ENCODE measurements around the gene IL12RB2. TPM values are rescaled to one million over a fixed set of nuclear protein-coding genes. Genes with fewer than 3 reads are reported as not detected.

IL12RB2 gene, protein sequence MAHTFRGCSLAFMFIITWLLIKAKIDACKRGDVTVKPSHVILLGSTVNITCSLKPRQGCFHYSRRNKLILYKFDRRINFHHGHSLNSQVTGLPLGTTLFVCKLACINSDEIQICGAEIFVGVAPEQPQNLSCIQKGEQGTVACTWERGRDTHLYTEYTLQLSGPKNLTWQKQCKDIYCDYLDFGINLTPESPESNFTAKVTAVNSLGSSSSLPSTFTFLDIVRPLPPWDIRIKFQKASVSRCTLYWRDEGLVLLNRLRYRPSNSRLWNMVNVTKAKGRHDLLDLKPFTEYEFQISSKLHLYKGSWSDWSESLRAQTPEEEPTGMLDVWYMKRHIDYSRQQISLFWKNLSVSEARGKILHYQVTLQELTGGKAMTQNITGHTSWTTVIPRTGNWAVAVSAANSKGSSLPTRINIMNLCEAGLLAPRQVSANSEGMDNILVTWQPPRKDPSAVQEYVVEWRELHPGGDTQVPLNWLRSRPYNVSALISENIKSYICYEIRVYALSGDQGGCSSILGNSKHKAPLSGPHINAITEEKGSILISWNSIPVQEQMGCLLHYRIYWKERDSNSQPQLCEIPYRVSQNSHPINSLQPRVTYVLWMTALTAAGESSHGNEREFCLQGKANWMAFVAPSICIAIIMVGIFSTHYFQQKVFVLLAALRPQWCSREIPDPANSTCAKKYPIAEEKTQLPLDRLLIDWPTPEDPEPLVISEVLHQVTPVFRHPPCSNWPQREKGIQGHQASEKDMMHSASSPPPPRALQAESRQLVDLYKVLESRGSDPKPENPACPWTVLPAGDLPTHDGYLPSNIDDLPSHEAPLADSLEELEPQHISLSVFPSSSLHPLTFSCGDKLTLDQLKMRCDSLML
- total RNA-seq: 10 to 100 TPM; 75.9 to 87.4 (median 81.2) TPM

DNA sequence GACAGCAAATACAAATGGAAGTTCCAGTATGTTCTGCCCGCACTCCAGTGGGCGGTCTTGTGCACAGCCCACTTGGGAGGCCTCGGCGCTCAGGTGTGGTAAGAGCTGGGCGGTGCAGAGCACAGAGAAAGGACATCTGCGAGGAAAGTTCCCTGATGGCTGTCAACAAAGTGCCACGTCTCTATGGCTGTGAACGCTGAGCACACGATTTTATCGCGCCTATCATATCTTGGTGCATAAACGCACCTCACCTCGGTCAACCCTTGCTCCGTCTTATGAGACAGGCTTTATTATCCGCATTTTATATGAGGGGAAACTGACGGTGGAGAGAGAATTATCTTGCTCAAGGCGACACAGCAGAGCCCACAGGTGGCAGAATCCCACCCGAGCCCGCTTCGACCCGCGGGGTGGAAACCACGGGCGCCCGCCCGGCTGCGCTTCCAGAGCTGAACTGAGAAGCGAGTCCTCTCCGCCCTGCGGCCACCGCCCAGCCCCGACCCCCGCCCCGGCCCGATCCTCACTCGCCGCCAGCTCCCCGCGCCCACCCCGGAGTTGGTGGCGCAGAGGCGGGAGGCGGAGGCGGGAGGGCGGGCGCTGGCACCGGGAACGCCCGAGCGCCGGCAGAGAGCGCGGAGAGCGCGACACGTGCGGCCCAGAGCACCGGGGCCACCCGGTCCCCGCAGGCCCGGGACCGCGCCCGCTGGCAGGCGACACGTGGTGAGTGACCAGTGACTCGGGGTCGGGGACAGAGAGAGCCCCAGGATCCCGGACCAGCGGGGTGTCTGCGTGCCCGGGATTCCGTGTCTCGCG is at the start of gene IL12RB2:
IL12RB2 (plus strand) TSS at position 623 of the 810 bp plus-strand sequence. CDS start 12,496 bp downstream, outside the sequence.
- H3K36me3 Mint-ChIP-seq (ENCODE audit: insufficient read depth): peaks cover 18% of the 10 kb centered on the region
- DNase-seq (peak; percentile 18), ATAC-seq (peak; percentile 81 to 86)
- H3K4me1 Mint-ChIP-seq (ENCODE audit: low read depth): peaks cover 28% of the 10 kb centered on the region
- H3K27me3 Mint-ChIP-seq (ENCODE audit: low read depth): peaks cover 12% of the 10 kb centered on the region
- H3K4me3 Mint-ChIP-seq: peak within 1 kb of the TSS; percentile 95
- H3K9me3 Mint-ChIP-seq: no peaks in the 10 kb centered on the region

GRCh38 chr1:67261680-67262079 is 46.0 kb upstream of the IL12RB2 start:
- ATAC-seq: peak; percentile 73 to 78
- Mint-ChIP-seq H3K4me1 (ENCODE audit: low read depth) (peaks cover 25% of the 10 kb centered on the region), H3K27me3 (ENCODE audit: low read depth) (no peaks in the 10 kb centered on the region), H3K36me3 (ENCODE audit: insufficient read depth) (peaks cover 2% of the 10 kb centered on the region), H3K9me3 (no peaks in the 10 kb centered on the region), H3K4me3 (no peak overlapping the region)
- peak; percentile 19 for DNase-seq

GRCh38 chr1:67262735-67263134 is 44.9 kb upstream of the IL12RB2 start:
- no peak for DNase-seq
- Mint-ChIP-seq H3K4me1 (ENCODE audit: low read depth) (peaks cover 25% of the 10 kb centered on the region), H3K36me3 (ENCODE audit: insufficient read depth) (peaks cover 2% of the 10 kb centered on the region), H3K9me3 (no peaks in the 10 kb centered on the region), H3K4me3 (no peak overlapping the region), H3K27me3 (ENCODE audit: low read depth) (no peaks in the 10 kb centered on the region)
- no peak for ATAC-seq

DNA sequence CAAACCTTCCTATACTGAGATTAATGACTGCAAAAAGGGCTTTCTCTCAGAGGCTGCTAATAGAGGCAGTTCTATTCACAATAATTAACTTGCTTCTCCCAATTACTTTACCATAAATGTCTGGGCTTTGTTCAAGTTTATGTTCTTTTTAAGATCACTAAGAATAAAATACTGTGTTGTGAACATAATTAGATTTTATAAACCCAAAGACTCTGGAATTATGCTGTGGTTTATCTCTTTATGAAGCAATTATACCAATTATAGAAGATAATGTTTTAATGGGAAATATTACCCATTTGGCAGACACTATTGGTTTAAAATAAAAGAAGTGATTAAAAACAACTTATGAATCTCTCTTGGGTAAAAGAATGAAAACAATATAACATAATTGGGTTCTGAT is 43.5 kb upstream of the IL12RB2 start:
- no peak for ATAC-seq
- Mint-ChIP-seq H3K36me3 (ENCODE audit: insufficient read depth) (peaks cover 2% of the 10 kb centered on the region), H3K9me3 (no peaks in the 10 kb centered on the region), H3K4me1 (ENCODE audit: low read depth) (peaks cover 25% of the 10 kb centered on the region), H3K4me3 (no peak overlapping the region), H3K27me3 (ENCODE audit: low read depth) (no peaks in the 10 kb centered on the region)
- DNase-seq: no peak

DNA sequence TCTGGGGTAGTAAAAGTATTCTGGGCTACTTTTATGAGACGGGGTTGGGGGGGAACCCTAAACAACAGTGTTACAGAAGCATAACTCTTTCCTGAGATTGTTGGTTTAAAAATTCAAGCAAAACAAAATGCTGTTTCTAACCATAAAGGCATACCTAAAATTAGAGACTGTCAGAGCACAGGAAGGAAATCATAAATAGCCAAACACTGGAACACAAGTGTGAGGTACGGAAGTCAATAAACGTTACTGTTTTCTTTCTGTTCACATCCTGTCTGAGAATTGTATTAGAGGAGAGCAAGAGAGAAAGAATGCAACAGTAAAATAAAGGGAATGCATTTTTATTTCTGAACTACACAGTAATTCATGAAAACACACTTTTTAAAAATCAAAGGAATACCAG is 42.8 kb upstream of the IL12RB2 start:
- Mint-ChIP-seq H3K9me3 (no peaks in the 10 kb centered on the region), H3K36me3 (ENCODE audit: insufficient read depth) (peaks cover 2% of the 10 kb centered on the region), H3K4me3 (peak overlapping the region; percentile 31), H3K4me1 (ENCODE audit: low read depth) (peaks cover 25% of the 10 kb centered on the region), H3K27me3 (ENCODE audit: low read depth) (no peaks in the 10 kb centered on the region)
- ATAC-seq (no peak), DNase-seq (no peak)

DNA sequence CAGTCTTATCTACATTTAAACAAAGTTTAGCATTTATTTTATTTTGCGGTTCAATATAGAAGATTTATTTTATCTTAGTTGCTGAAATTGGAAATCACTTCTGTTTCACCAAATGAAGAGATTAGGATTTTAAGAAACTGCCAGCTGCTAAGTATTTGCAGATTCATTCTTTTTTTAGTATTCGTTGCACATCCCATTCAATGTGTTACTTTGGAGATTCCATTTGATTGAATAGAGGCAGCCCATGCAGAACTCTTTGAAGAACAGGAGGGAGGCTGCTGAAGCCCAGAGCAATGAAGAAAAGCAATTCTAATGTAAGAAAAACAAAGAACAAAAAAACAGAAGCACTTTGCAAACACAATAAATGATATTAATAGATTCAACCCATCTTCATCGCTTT is 38.6 kb upstream of the IL12RB2 start:
- H3K4me1 Mint-ChIP-seq (ENCODE audit: low read depth): peaks cover 25% of the 10 kb centered on the region
- no peaks in the 10 kb centered on the region for H3K27me3 Mint-ChIP-seq (ENCODE audit: low read depth)
- H3K9me3 Mint-ChIP-seq: peaks cover 10% of the 10 kb centered on the region
- H3K4me3 Mint-ChIP-seq: no peak overlapping the region
- H3K36me3 Mint-ChIP-seq (ENCODE audit: insufficient read depth): peaks cover 9% of the 10 kb centered on the region
- ATAC-seq (no peak), DNase-seq (no peak)

- no peaks in the 10 kb centered on the region for H3K27me3 Mint-ChIP-seq (ENCODE audit: low read depth)
- ATAC-seq (peak in 1 of 2 donors; percentile 3), DNase-seq (no peak)
- H3K4me1 Mint-ChIP-seq (ENCODE audit: low read depth): peaks cover 28% of the 10 kb centered on the region
- peaks cover 9% of the 10 kb centered on the region for H3K36me3 Mint-ChIP-seq (ENCODE audit: insufficient read depth)
- H3K4me3 Mint-ChIP-seq: no peak overlapping the region
- peaks cover 10% of the 10 kb centered on the region for H3K9me3 Mint-ChIP-seq
Measured at GRCh38 chr1:67270541-67270940, 37.1 kb upstream of the IL12RB2 start.

GRCh38 chr1:67273591-67273990 is 34.1 kb upstream of the IL12RB2 start:
- H3K36me3 Mint-ChIP-seq (ENCODE audit: insufficient read depth): peaks cover 12% of the 10 kb centered on the region
- peaks cover 10% of the 10 kb centered on the region for H3K9me3 Mint-ChIP-seq
- ATAC-seq: no peak
- H3K27me3 Mint-ChIP-seq (ENCODE audit: low read depth): no peaks in the 10 kb centered on the region
- H3K4me1 Mint-ChIP-seq (ENCODE audit: low read depth): peaks cover 31% of the 10 kb centered on the region
- H3K4me3 Mint-ChIP-seq: no peak overlapping the region
- DNase-seq: no peak

DNA sequence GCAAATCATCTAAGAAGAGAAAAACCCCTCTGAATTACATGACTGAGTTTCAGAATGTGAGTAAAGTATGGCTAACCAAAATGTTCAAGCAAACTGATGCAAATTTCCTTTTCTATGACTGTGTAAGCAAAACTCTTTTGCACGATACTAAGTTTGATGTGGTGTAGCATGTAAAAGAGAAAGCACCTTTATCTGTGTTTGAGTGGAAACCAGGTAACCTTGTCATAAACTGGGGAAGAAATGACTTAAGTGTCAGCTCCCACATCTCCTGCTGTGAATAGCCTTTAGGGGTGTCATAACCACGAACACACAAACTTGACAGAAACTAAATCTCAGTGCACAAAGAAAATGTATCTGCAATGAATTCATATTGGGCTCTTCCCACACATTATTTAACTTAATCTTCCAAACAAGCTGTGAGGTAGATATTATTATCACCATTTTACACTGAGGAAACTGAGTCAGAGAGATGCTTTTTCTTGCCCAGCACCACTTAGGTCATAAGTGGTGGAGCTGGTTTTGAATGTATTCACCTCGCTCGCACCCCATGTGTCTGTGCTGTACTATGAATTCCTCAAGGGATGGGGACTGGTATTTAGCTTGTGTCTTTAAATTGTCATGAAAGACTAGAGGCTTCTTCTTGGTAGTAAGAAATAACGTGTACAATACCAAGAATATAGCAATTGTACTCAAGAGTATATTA is 32.9 kb upstream of the IL12RB2 start:
- Mint-ChIP-seq H3K27me3 (ENCODE audit: low read depth) (no peaks in the 10 kb centered on the region), H3K4me1 (ENCODE audit: low read depth) (peaks cover 31% of the 10 kb centered on the region), H3K36me3 (ENCODE audit: insufficient read depth) (peaks cover 12% of the 10 kb centered on the region), H3K4me3 (no peak overlapping the region), H3K9me3 (peaks cover 10% of the 10 kb centered on the region)
- peak; percentile 93 to 96 for ATAC-seq
- DNase-seq: no peak

- ATAC-seq: no peak
- H3K4me3 Mint-ChIP-seq: no peak overlapping the region
- H3K36me3 Mint-ChIP-seq (ENCODE audit: insufficient read depth): peaks cover 2% of the 10 kb centered on the region
- H3K9me3 Mint-ChIP-seq: no peaks in the 10 kb centered on the region
- H3K27me3 Mint-ChIP-seq (ENCODE audit: low read depth): no peaks in the 10 kb centered on the region
- DNase-seq: no peak
- peaks cover 6% of the 10 kb centered on the region for H3K4me1 Mint-ChIP-seq (ENCODE audit: low read depth)
Measured at GRCh38 chr1:67280696-67281095, 27.0 kb upstream of the IL12RB2 start.

DNA sequence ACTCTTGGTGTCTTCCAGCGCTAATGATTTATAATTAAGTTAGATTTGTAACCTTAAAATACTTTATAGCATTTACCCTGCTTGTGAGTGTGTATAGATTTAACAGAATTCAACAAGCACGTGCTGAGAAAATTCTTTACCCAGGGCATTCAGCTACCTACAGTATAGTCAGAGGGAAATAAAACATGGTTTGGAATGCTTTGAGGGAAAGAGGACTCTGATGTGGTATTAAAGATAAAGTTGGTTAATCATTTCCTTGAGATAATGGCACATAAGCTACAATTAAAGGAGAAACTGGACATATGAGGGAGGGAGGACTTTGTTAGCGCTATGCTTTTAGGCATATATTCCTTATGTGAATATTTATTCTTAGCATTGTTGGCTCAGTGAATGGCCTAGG is 26.4 kb upstream of the IL12RB2 start:
- Mint-ChIP-seq H3K4me1 (ENCODE audit: low read depth) (peaks cover 10% of the 10 kb centered on the region), H3K9me3 (no peaks in the 10 kb centered on the region), H3K27me3 (ENCODE audit: low read depth) (no peaks in the 10 kb centered on the region), H3K4me3 (no peak overlapping the region), H3K36me3 (ENCODE audit: insufficient read depth) (no peaks in the 10 kb centered on the region)
- DNase-seq: no peak
- no peak for ATAC-seq

- Mint-ChIP-seq H3K4me1 (ENCODE audit: low read depth) (peaks cover 17% of the 10 kb centered on the region), H3K4me3 (no peak overlapping the region), H3K9me3 (no peaks in the 10 kb centered on the region), H3K36me3 (ENCODE audit: insufficient read depth) (no peaks in the 10 kb centered on the region), H3K27me3 (ENCODE audit: low read depth) (no peaks in the 10 kb centered on the region)
- peak; percentile 92 to 97 for ATAC-seq
- DNase-seq: no peak
Measured at GRCh38 chr1:67285780-67286488, 21.7 kb upstream of the IL12RB2 start.

- H3K9me3 Mint-ChIP-seq: peaks cover under 1% of the 10 kb centered on the region
- H3K36me3 Mint-ChIP-seq (ENCODE audit: insufficient read depth): no peaks in the 10 kb centered on the region
- ATAC-seq (no peak), DNase-seq (no peak)
- no peak overlapping the region for H3K4me3 Mint-ChIP-seq
- H3K4me1 Mint-ChIP-seq (ENCODE audit: low read depth): peaks cover 21% of the 10 kb centered on the region
- peaks cover 1% of the 10 kb centered on the region for H3K27me3 Mint-ChIP-seq (ENCODE audit: low read depth)
Measured at GRCh38 chr1:67290236-67290635, 17.4 kb upstream of the IL12RB2 start.

Data from activated T-cell treated with anti-CD3 and anti-CD28 coated beads, Interleukin-2, amount 50 U/mL, for 4 hours (primary cell).